SK-N-SH treated with all-trans-retinoic acid at 6 μM for 48 hours (cell line): Measurements from ENCODE around the gene HSD11B2.

ENCODE experiments used
- ATAC-seq: fragments of 200-7000 bp; cut with Tn5 transposase; 3 replicates; pipeline ENCODE4 v1.9.1; 2020; ENCODE audit warnings: mild to moderate bottlenecking, moderate library complexity
- ARNTL ChIP-seq: fragments of 450-650 bp; formaldehyde crosslinking; IDR thresholded peaks from 2 replicates; pipeline ENCODE4 v1.5.0; 2020; ENCODE audit warnings: low read depth, mild to moderate bottlenecking, moderate library complexity, borderline replicate concordance
- BACH2 ChIP-seq: fragments of 250-450 bp; sonication (Bioruptor Pico); IDR thresholded peaks from 2 replicates; pipeline ENCODE4 v1.9.0; 2021; ENCODE audit warnings: mild to moderate bottlenecking, borderline replicate concordance
- GLIS3 ChIP-seq: fragments of 250-450 bp; sonication (Bioruptor Pico); IDR thresholded peaks from 2 replicates; pipeline ENCODE4 v1.5.0; 2020; ENCODE audit warnings: mild to moderate bottlenecking, moderate library complexity
- ISL1 ChIP-seq: fragments of 250-450 bp; sonication (Bioruptor Pico); IDR thresholded peaks from 2 replicates; pipeline ENCODE4 v2.1.2; 2022; ENCODE audit warnings: mild to moderate bottlenecking, moderate library complexity
- OSR1 ChIP-seq: fragments of 250-450 bp; sonication (Bioruptor Pico); IDR thresholded peaks from 2 replicates; pipeline ENCODE4 v1.8.0; 2022; ENCODE audit warnings: moderate library complexity, mild to moderate bottlenecking, inconsistent platforms
- POU6F1 ChIP-seq: fragments of 250-450 bp; sonication (Bioruptor Pico); IDR thresholded peaks from 2 replicates; pipeline ENCODE4 v1.8.0; 2021; ENCODE audit warnings: low read depth, mild to moderate bottlenecking, moderate library complexity, borderline replicate concordance
- PPARA ChIP-seq: fragments of 250-450 bp; sonication (Bioruptor Pico); IDR thresholded peaks from 2 replicates; pipeline ENCODE4 v1.5.0; 2020; ENCODE audit warnings: mild to moderate bottlenecking, borderline replicate concordance
- SNAI2 ChIP-seq: fragments of 250-450 bp; sonication (Bioruptor Pico); IDR thresholded peaks from 2 replicates; pipeline ENCODE4 v1.5.0; 2020; ENCODE audit warnings: mild to moderate bottlenecking, moderate library complexity
- TCF4 ChIP-seq: fragments of 250-450 bp; sonication (Bioruptor Pico); IDR thresholded peaks from 2 replicates; pipeline ENCODE4 v1.8.0; 2021; ENCODE audit warnings: mild to moderate bottlenecking, moderate library complexity, borderline replicate concordance
- TSHZ2 ChIP-seq: fragments of 250-450 bp; sonication (Bioruptor Pico); IDR thresholded peaks from 2 replicates; pipeline ENCODE4 v1.5.0; 2020; ENCODE audit warnings: mild to moderate bottlenecking, moderate library complexity
- ZC3H10 ChIP-seq: fragments of 250-450 bp; sonication (Bioruptor Pico); IDR thresholded peaks from 2 replicates; pipeline ENCODE4 v1.5.1; 2021; ENCODE audit warnings: mild to moderate bottlenecking, moderate library complexity
- ZFP3 ChIP-seq: fragments of 250-450 bp; sonication (Bioruptor Pico); IDR thresholded peaks from 2 replicates; pipeline ENCODE4 v1.5.0; 2020; ENCODE audit warnings: mild to moderate bottlenecking, moderate library complexity
- ZNF565 ChIP-seq: fragments of 450-650 bp; formaldehyde crosslinking; conservative IDR thresholded peaks from 2 replicates; pipeline ENCODE4 v1.5.0; 2020; ENCODE audit warnings: low read depth, mild to moderate bottlenecking, moderate library complexity
- ZNF70 ChIP-seq: fragments of 450-650 bp; formaldehyde crosslinking; IDR thresholded peaks from 2 replicates; pipeline ENCODE4 v1.5.0; 2020; ENCODE audit warnings: mild to moderate bottlenecking, moderate library complexity
- ZNF8 ChIP-seq: fragments of 450-650 bp; formaldehyde crosslinking; IDR thresholded peaks from 2 replicates; pipeline ENCODE4 v1.5.0; 2020; ENCODE audit warnings: mild to moderate bottlenecking, moderate library complexity
- TF ChIP-seq, protein P1 (sequence below): fragments of 250-450 bp; sonication (Bioruptor Pico); IDR thresholded peaks from 2 replicates; pipeline ENCODE4 v1.8.0; 2020; ENCODE audit warnings: mild to moderate bottlenecking, moderate library complexity, borderline replicate concordance
- TF ChIP-seq, protein P2 (sequence below): fragments of 250-450 bp; sonication (Bioruptor Pico); IDR thresholded peaks from 2 replicates; pipeline ENCODE4 v1.5.1; 2021; ENCODE audit warnings: mild to moderate bottlenecking, moderate library complexity
- TF ChIP-seq, protein P3 (sequence below): fragments of 250-450 bp; sonication (Bioruptor Pico); IDR thresholded peaks from 2 replicates; pipeline ENCODE4 v1.5.1; 2020; ENCODE audit warnings: low read depth, mild to moderate bottlenecking, moderate library complexity

The HSD11B2 gene

GRCh38 chr16:67483150-67483549, 52.2 kb downstream of the HSD11B2 start, which contains the start of gene AGRP:
Gene AGRP (minus strand): TSS chr16:67483547. CDS start chr16:67483398, 149 bp downstream.
- ATAC-seq = no peak
- TF ChIP-seq, protein P1, sequence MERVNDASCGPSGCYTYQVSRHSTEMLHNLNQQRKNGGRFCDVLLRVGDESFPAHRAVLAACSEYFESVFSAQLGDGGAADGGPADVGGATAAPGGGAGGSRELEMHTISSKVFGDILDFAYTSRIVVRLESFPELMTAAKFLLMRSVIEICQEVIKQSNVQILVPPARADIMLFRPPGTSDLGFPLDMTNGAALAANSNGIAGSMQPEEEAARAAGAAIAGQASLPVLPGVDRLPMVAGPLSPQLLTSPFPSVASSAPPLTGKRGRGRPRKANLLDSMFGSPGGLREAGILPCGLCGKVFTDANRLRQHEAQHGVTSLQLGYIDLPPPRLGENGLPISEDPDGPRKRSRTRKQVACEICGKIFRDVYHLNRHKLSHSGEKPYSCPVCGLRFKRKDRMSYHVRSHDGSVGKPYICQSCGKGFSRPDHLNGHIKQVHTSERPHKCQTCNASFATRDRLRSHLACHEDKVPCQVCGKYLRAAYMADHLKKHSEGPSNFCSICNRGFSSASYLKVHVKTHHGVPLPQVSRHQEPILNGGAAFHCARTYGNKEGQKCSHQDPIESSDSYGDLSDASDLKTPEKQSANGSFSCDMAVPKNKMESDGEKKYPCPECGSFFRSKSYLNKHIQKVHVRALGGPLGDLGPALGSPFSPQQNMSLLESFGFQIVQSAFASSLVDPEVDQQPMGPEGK = no peak
- TF ChIP-seq GLIS3 = no peak
- no peak for TF ChIP-seq POU6F1
- no peak for TF ChIP-seq ZNF565 (CRISPR knock-in tag)
- TF ChIP-seq ARNTL (CRISPR knock-in tag) = no peak
- TF ChIP-seq ZNF70 (CRISPR knock-in tag) = no peak
- TF ChIP-seq SNAI2 (CRISPR knock-in tag) = no peak
- TF ChIP-seq OSR1 (CRISPR knock-in tag) = no peak

- TF ChIP-seq TCF4 (CRISPR knock-in tag) (no peak), ZC3H10 (CRISPR knock-in tag) (no peak), PPARA (CRISPR knock-in tag) (no peak), OSR1 (CRISPR knock-in tag) (no peak)
- ATAC-seq = no peak
Observed at GRCh38 chr16:67483731-67484525, 53.0 kb downstream of the HSD11B2 start.

DNA sequence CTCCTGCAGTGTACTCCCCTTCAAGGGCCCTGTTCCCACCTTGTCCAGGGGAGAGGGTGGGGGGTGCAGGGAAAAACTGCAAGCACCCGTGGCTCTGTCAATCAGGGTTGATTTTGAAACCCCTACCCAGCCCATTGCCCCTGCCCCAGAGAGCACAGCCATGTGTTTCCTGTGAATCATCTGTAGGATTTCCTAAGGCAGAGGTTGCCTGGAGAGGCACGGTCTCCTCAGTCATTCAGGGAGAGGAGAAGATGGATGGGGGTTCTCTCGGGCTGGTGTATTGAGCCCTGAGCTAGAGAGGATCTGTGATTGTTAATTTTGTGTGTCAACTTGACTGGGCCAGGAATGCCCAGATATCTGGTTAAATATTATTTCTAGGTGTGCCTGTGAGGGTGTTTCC, 55.9 kb downstream of the HSD11B2 start:
- TF ChIP-seq ZNF8 (CRISPR knock-in tag) (no peak), ZNF70 (CRISPR knock-in tag) (no peak), ZC3H10 (CRISPR knock-in tag) (no peak), TSHZ2 (no peak), ZFP3 (CRISPR knock-in tag) (no peak), OSR1 (CRISPR knock-in tag) (no peak), ISL1 (no peak), GLIS3 (no peak), BACH2 (no peak)
- TF ChIP-seq, protein P1 = no peak
- TF ChIP-seq, protein P2, sequence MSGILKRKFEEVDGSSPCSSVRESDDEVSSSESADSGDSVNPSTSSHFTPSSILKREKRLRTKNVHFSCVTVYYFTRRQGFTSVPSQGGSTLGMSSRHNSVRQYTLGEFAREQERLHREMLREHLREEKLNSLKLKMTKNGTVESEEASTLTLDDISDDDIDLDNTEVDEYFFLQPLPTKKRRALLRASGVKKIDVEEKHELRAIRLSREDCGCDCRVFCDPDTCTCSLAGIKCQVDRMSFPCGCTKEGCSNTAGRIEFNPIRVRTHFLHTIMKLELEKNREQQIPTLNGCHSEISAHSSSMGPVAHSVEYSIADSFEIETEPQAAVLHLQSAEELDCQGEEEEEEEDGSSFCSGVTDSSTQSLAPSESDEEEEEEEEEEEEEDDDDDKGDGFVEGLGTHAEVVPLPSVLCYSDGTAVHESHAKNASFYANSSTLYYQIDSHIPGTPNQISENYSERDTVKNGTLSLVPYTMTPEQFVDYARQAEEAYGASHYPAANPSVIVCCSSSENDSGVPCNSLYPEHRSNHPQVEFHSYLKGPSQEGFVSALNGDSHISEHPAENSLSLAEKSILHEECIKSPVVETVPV (CRISPR knock-in tag) = no peak
- TF ChIP-seq, protein P3, sequence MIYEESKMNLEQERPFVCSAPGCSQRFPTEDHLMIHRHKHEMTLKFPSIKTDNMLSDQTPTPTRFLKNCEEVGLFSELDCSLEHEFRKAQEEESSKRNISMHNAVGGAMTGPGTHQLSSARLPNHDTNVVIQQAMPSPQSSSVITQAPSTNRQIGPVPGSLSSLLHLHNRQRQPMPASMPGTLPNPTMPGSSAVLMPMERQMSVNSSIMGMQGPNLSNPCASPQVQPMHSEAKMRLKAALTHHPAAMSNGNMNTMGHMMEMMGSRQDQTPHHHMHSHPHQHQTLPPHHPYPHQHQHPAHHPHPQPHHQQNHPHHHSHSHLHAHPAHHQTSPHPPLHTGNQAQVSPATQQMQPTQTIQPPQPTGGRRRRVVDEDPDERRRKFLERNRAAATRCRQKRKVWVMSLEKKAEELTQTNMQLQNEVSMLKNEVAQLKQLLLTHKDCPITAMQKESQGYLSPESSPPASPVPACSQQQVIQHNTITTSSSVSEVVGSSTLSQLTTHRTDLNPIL (CRISPR knock-in tag) = no peak
- ATAC-seq = no peak
